Heart left ventricle (tissue), 16 donors: ENCODE data around the gene AFF4. TPM values are rescaled to one million over a fixed set of nuclear protein-coding genes. Genes with fewer than 3 reads are reported as not detected.

Experiments used
- ATAC-seq, 4 donors: fragments of 200-7000 bp; cut with Tn5 transposase; one replicate each; pipeline ENCODE4 v1.9.1; 2020 to 2022; ENCODE audit warnings: moderate library complexity in 4 of 4, mild to moderate bottlenecking in 3 of 4, moderate number of reproducible peaks in 1 of 4
- DNase-seq, 5 donors: peaks; one replicate each; pipeline ENCODE4 v3.0.0-alpha.2; 2020
- H3K27ac ChIP-seq, 12 donors: fragments of 200-600 bp; sonication (generic) in 4 of 12; one replicate each; pipeline versions ENCODE4 v1.5.0 to v1.8.0; 2016 to 2022; ENCODE audit warnings: mild to moderate bottlenecking in 2 of 12
- H3K27me3 ChIP-seq, 9 donors: fragments of 200-600 bp; sonication (generic) in 2 of 9; one replicate each; pipeline versions ENCODE4 v1.5.1 to v1.8.0; 2016 to 2022; ENCODE audit warnings: mild to moderate bottlenecking in 3 of 9
- H3K36me3 ChIP-seq, 9 donors: fragments of 200-600 bp; sonication (generic) in 2 of 9; one replicate each; pipeline versions ENCODE4 v1.5.0 to v1.8.0; 2018 to 2022; ENCODE audit warnings: mild to moderate bottlenecking in 2 of 9
- H3K4me1 ChIP-seq, 12 donors: fragments of 200-600 bp; sonication (generic) in 4 of 12; one replicate each; pipeline versions ENCODE4 v1.5.0 to v1.8.0; 2016 to 2022; ENCODE audit warnings: mild to moderate bottlenecking in 3 of 12
- H3K4me3 ChIP-seq, 12 donors: fragments of 200-600 bp; sonication (generic) in 4 of 12; one replicate each; pipeline versions ENCODE4 v1.5.0 to v1.8.0; 2017 to 2022; ENCODE audit warnings: mild to moderate bottlenecking in 9 of 12, moderate library complexity in 4 of 12
- H3K9me3 ChIP-seq, 12 donors: fragments of 200-600 bp; sonication (generic) in 4 of 12; one replicate each; pipeline versions ENCODE4 v1.5.0 to v1.8.0; 2016 to 2022; ENCODE audit warnings: mild to moderate bottlenecking in 1 of 12
- CTCF ChIP-seq, 12 donors: fragments of 200-600 bp; sonication (generic) in 4 of 12; IDR thresholded peaks; one replicate each; pipeline versions ENCODE4 v1.5.0 to v1.8.0; 2018 to 2022; ENCODE audit warnings: antibody characterized with exemption in 12 of 12, mild to moderate bottlenecking in 5 of 12
- POLR2A ChIP-seq, 2 donors: fragments of 450-650 bp; IDR thresholded peaks; one replicate each; pipeline ENCODE4 v1.6.1; 2017; ENCODE audit warnings: antibody characterized with exemption in 2 of 2, mild to moderate bottlenecking in 2 of 2, moderate library complexity in 2 of 2
- WGBS, 4 donors: extraction: QIAGEN DNeasy Blood & Tissue Kit in 2 of 4; methylation state at CpG; one replicate each; pipeline versions ENCODE4 v1.1.5 to v1.1.7; 2013 to 2018; 5-methylcytosine and 5-hydroxymethylcytosine counted together
- intact Hi-C, 10 donors: fragments of 100-400 bp; cut with DNase I; formaldehyde crosslinking; loops; one replicate each; pipeline versions ENCODE4 v1.11.1 to v1.14.2; 2022
- polyA plus RNA-seq, 2 donors: library from polyadenylated mRNA; stranded (reverse); fragments of 200-250 nt; gene quantifications; one replicate each; pipeline ENCODE4 v1.2.3, GENCODE V29; 2013
- total RNA-seq, 9 donors: library from RNA; depleted of rRNA in 2 of 9; stranded (reverse); fragments of >200 nt in 2 of 9; fragmentation: NEBNext Ultra II Directional in 3 of 9; extraction: Animal tissue kit (Norgen Biotek cat#: 25700) in 3 of 9; gene quantifications; one replicate each; pipeline versions ENCODE4 v1.1.0 to v1.2.4, GENCODE V29; 2016 to 2023
- donor health status: ischemic (EF 13 %, LVEDD 7.1; RV severe dilation, severe dysfunction).
- donor health status: healthy with polysubstance abuse.
- donor health status: DM: no; HTN: yes; CAD: no.
- donor health status: DM: no; HTN: no; CAD: no.
- donor health status: ischemic (EF 25% LVEDD 6.9; RV normal size, moderate dysfunction).
- donor health status: ischemic (EF 25% LVEDD 5.7; RV mildly dilated, moderate dysfunction).
- donor health status: healthy.
- donor health status: DM: yes; HTN: yes; CAD: no.
- donor health status: ischemic (EF 35%, LVEDD 5.7; RV mildly dilated, moderate dysfunction).
- donor health status: nonischemic (EF 11% LVEDD 7.7; RV severe dilation, severe dysfunction).
- donor health status: DM: yes; HTN: yes; CAD: no.
- donor health status: PGD.
- donor health status: ischemic (EF 29% LVEDD 5.4; RV normal size, mild dysfunction).
- donor health status: nonischemic (EF 23%, LVEDD 6.1; RV moderate dilation, normal function).

AFF4 gene
- total and polyA plus RNA-seq, 11 donors = 6.7 to 65.8 (median 45.1) TPM

- WGBS, 4 donors = 23 to 46% (median 35%) methylated on average over 1 of the region's 1 CpG
- Histone ChIP-seq H3K4me3 (no peak overlapping the region), H3K36me3 (no peaks in the 10 kb centered on the region), H3K9me3 (no peaks in the 10 kb centered on the region), H3K27ac (no peak overlapping the region), H3K4me1 (peaks cover 0 to 13% (median 0%) of the 10 kb centered on the region in 12 donors), H3K27me3 (no peaks in the 10 kb centered on the region)
- intact Hi-C loops = no loop called here
- TF ChIP-seq POLR2A (IDR thresholded peaks at IDR 0.05) (no peak), CTCF (IDR thresholded peaks at IDR 0.05) (no peak)
- ATAC-seq (no peak), DNase-seq (no peak)
These were observed 109.6 kb downstream of the AFF4 start for GRCh38 chr5:132853790-132854189.

DNA sequence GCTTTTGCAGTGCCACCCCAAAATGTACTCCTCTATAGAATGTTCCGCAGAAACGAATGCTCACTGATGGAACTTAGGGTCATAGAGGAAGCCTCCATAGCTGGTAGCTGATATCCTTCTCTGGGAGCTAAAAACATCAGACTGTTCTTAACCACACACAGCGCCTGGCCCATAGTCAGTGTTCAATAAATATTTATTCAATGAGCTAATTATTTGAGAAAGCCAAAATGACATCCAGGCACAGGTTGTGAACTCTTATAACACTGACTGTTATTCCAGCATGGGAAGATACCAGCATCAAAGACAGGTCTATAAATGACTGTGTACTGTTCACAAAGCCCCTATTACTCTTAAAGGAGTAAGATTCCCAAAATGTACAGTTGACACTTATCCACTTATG is 110.1 kb downstream of the AFF4 start:
- no peak overlapping the region for H3K4me3 ChIP-seq

DNA sequence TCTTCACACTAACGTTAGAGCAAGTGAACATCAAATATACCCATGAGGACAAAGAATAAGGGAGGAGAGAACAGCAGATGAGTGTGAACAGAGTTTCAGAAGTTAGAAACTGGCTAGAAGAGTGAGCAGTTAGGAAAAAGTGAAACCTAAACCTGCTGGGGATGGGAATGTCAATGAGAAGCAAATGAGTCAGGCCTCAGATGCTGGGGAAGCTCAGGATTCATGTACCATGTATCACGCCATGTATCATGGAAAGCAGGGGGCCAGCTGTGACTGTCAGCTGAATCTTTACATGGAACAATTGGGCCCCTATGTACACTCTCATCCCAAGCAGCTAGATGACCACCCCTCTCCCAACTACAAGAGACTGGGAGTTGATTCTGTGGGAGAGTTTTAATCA is 113.4 kb downstream of the AFF4 start:
- Histone ChIP-seq H3K4me1 (peaks cover 0 to 13% (median 0%) of the 10 kb centered on the region in 12 donors), H3K36me3 (no peaks in the 10 kb centered on the region), H3K4me3 (no peak overlapping the region), H3K27ac (no peak overlapping the region), H3K27me3 (no peaks in the 10 kb centered on the region), H3K9me3 (no peaks in the 10 kb centered on the region)
- no peak for ATAC-seq
- intact Hi-C loops = no loop called here
- TF ChIP-seq POLR2A (IDR thresholded peaks at IDR 0.05) = no peak
- 65 to 79% (median 78%) methylated on average over 2 of the region's 2 CpGs for WGBS, 4 donors
- no peak for DNase-seq

More for the DNA sequence above, 110.1 kb downstream of the AFF4 start:
- Histone ChIP-seq H3K9me3 (no peaks in the 10 kb centered on the region), H3K27ac (no peak overlapping the region), H3K27me3 (no peaks in the 10 kb centered on the region), H3K4me1 (peaks cover 0 to 13% (median 0%) of the 10 kb centered on the region in 12 donors), H3K36me3 (no peaks in the 10 kb centered on the region)
- ATAC-seq = no peak
- intact Hi-C loops = no loop called here
- 96 to 97% (median 96%) methylated on average over 3 of the region's 3 CpGs for WGBS, 4 donors
- no peak for TF ChIP-seq POLR2A (IDR thresholded peaks at IDR 0.05)
- TF ChIP-seq CTCF (IDR thresholded peaks at IDR 0.05) = no peak
- no peak for DNase-seq

GRCh38 chr5:132849347-132849746 is 114.1 kb downstream of the AFF4 start:
- Histone ChIP-seq H3K27ac (no peak overlapping the region), H3K4me1 (peaks cover 0 to 10% (median 0%) of the 10 kb centered on the region in 12 donors), H3K9me3 (no peaks in the 10 kb centered on the region), H3K4me3 (no peak overlapping the region), H3K27me3 (no peaks in the 10 kb centered on the region), H3K36me3 (no peaks in the 10 kb centered on the region)
- TF ChIP-seq POLR2A (IDR thresholded peaks at IDR 0.05) (no peak), CTCF (IDR thresholded peaks at IDR 0.05) (no peak)
- 56 to 77% (median 72%) methylated on average over 1 of the region's 1 CpG for WGBS, 4 donors
- DNase-seq (no peak), ATAC-seq (no peak)
- intact Hi-C loops = no loop called here

DNA sequence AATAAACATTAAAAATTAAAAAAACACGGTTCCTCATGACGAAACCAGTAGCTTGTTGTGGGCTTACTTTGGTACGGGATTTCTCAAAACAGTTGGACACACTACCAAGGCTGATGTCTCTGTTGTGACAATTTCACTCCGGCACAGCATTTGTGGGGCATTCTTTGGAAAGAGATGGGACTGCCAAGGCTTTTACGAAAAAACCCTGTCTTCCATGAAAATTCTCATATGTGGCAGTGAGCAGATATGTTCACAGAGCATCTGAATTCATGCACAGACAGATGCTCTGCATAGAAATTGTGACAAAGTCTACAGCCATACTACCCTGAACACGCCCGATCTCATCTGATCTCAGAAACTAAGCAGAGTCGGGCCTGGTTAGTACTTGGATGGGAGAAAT is 115.2 kb downstream of the AFF4 start:
- Histone ChIP-seq H3K9me3 (no peaks in the 10 kb centered on the region), H3K36me3 (no peaks in the 10 kb centered on the region), H3K4me3 (no peak overlapping the region), H3K4me1 (no peaks in the 10 kb centered on the region), H3K27ac (no peak overlapping the region), H3K27me3 (no peaks in the 10 kb centered on the region)
- DNase-seq (no peak), ATAC-seq (no peak)
- 93 to 96% (median 94%) methylated on average over 8 of the region's 8 CpGs for WGBS, 4 donors
- intact Hi-C loops = no loop called here
- TF ChIP-seq POLR2A (IDR thresholded peaks at IDR 0.05) (no peak), CTCF (IDR thresholded peaks at IDR 0.05) (no peak)
